GM19035 (cell line): ENCODE data around the gene NAP1L5.

Experiments
- ATAC-seq: cut with Tn5 transposase; IDR thresholded peaks from one replicate; pipeline ENCODE4 v1.9.1; 2021; ENCODE audit not compliant: unreplicated experiment

Gene NAP1L5

GRCh38 chr4:88697588-88698329 is at the start of gene NAP1L5:
Gene NAP1L5, minus strand, starts transcription at chr4:88697829. Its CDS starts 75 bp downstream, at chr4:88697754.
- ATAC-seq, result peak; percentile 98

- ATAC-seq, result no peak
Observed at GRCh38 chr4:88747351-88747750, 49.7 kb upstream of the NAP1L5 start.

- no peak for ATAC-seq
Observed at GRCh38 chr4:88746206-88746605, 48.6 kb upstream of the NAP1L5 start.

GRCh38 chr4:88745581-88746163 is 48.0 kb upstream of the NAP1L5 start:
- no peak for ATAC-seq

- no peak for ATAC-seq
Observed at GRCh38 chr4:88745175-88745574, 47.5 kb upstream of the NAP1L5 start.

- ATAC-seq, result no peak
Observed at GRCh38 chr4:88744609-88745008, 47.0 kb upstream of the NAP1L5 start.

- ATAC-seq, result no peak
Observed at GRCh38 chr4:88743696-88744095, 46.1 kb upstream of the NAP1L5 start.

GRCh38 chr4:88742561-88742960 is 44.9 kb upstream of the NAP1L5 start:
- ATAC-seq, result no peak

GRCh38 chr4:88738180-88738579 is 40.6 kb upstream of the NAP1L5 start:
- no peak for ATAC-seq

- no peak for ATAC-seq
Observed at GRCh38 chr4:88737307-88737941, 39.8 kb upstream of the NAP1L5 start.

- ATAC-seq, result no peak
Observed at GRCh38 chr4:88736264-88736663, 38.6 kb upstream of the NAP1L5 start.

- no peak for ATAC-seq
Observed at GRCh38 chr4:88735564-88735963, 37.9 kb upstream of the NAP1L5 start.

GRCh38 chr4:88734403-88734949 is 36.8 kb upstream of the NAP1L5 start:
- no peak for ATAC-seq

- no peak for ATAC-seq
Observed at GRCh38 chr4:88732714-88733368, 35.2 kb upstream of the NAP1L5 start.

- ATAC-seq, result no peak
Observed at GRCh38 chr4:88731381-88731780, 33.8 kb upstream of the NAP1L5 start.

GRCh38 chr4:88730811-88731210 is 33.2 kb upstream of the NAP1L5 start:
- no peak for ATAC-seq

GRCh38 chr4:88729146-88729760 is 31.6 kb upstream of the NAP1L5 start:
- ATAC-seq, result no peak

GRCh38 chr4:88728146-88728545 is 30.5 kb upstream of the NAP1L5 start:
- ATAC-seq, result no peak

- no peak for ATAC-seq
Observed at GRCh38 chr4:88725986-88726385, 28.4 kb upstream of the NAP1L5 start.

- ATAC-seq, result no peak
Observed at GRCh38 chr4:88725143-88725542, 27.5 kb upstream of the NAP1L5 start.

- ATAC-seq, result no peak
Observed at GRCh38 chr4:88724406-88724805, 26.8 kb upstream of the NAP1L5 start.
